Measurements from ENCODE around the gene VPS8.
"Not testable (repeated sequence)": the region's sequence is repeated elsewhere in the genome, so short reads cannot be mapped to it uniquely, and the experiment has no call there.

Gene VPS8

GRCh38 chr3:184842433-184842832, 30.5 kb downstream of the VPS8 start:
- in situ Hi-C loops (cut with MboI; ENCODE audit: low sequenced_read_pairs), result no loop called here

GRCh38 chr3:184845819-184846218, 33.9 kb downstream of the VPS8 start:
- in situ Hi-C loops (cut with MboI; ENCODE audit: low sequenced_read_pairs), result no loop called here

GRCh38 chr3:184846496-184846895, 34.5 kb downstream of the VPS8 start:
- in situ Hi-C loops (cut with MboI; ENCODE audit: low sequenced_read_pairs), result no loop called here

- in situ Hi-C loops (cut with MboI; ENCODE audit: low sequenced_read_pairs), result no loop called here
Observed at GRCh38 chr3:184848934-184849333, 37.0 kb downstream of the VPS8 start.

GRCh38 chr3:184850201-184850600, 38.2 kb downstream of the VPS8 start:
- in situ Hi-C loops (cut with MboI; ENCODE audit: low sequenced_read_pairs), result no loop called here

- in situ Hi-C loops (cut with MboI; ENCODE audit: low sequenced_read_pairs), result no loop called here
Observed at GRCh38 chr3:184857099-184857498, 45.1 kb downstream of the VPS8 start.

- in situ Hi-C loops (cut with MboI; ENCODE audit: low sequenced_read_pairs), result no loop called here
Observed at GRCh38 chr3:184864000-184864399, 52.0 kb downstream of the VPS8 start.

GRCh38 chr3:184868477-184868876, 56.5 kb downstream of the VPS8 start:
- in situ Hi-C loops (cut with MboI; ENCODE audit: low sequenced_read_pairs), result no loop called here

GRCh38 chr3:184872200-184872599, 60.2 kb downstream of the VPS8 start:
- in situ Hi-C loops (cut with MboI; ENCODE audit: low sequenced_read_pairs), result no loop called here

GRCh38 chr3:184873141-184873540, 61.2 kb downstream of the VPS8 start:
- in situ Hi-C loops (cut with MboI; ENCODE audit: low sequenced_read_pairs), result no loop called here

- in situ Hi-C loops (cut with MboI; ENCODE audit: low sequenced_read_pairs), result no loop called here
Observed at GRCh38 chr3:184874709-184875644, 63.0 kb downstream of the VPS8 start.

GRCh38 chr3:184880276-184881019, 68.5 kb downstream of the VPS8 start:
- in situ Hi-C loops (cut with MboI; ENCODE audit: low sequenced_read_pairs), result no loop called here

GRCh38 chr3:184884359-184885017, 72.5 kb downstream of the VPS8 start:
- in situ Hi-C loops (cut with MboI; ENCODE audit: low sequenced_read_pairs), result no loop called here

- in situ Hi-C loops (cut with MboI; ENCODE audit: low sequenced_read_pairs), result no loop called here
Observed at GRCh38 chr3:184885112-184885511, 73.1 kb downstream of the VPS8 start.

GRCh38 chr3:184887574-184887973, 75.6 kb downstream of the VPS8 start:
- in situ Hi-C loops (cut with MboI; ENCODE audit: low sequenced_read_pairs), result no loop called here

GRCh38 chr3:184889312-184889904, 77.4 kb downstream of the VPS8 start:
- in situ Hi-C loops (cut with MboI; ENCODE audit: low sequenced_read_pairs), result no loop called here

GRCh38 chr3:184894051-184894450, 82.1 kb downstream of the VPS8 start:
- in situ Hi-C loops (cut with MboI; ENCODE audit: low sequenced_read_pairs), result no loop called here

- in situ Hi-C loops (cut with MboI; ENCODE audit: low sequenced_read_pairs), result no loop called here
Observed at GRCh38 chr3:184895350-184895749, 83.4 kb downstream of the VPS8 start.

- in situ Hi-C loops (cut with MboI; ENCODE audit: low sequenced_read_pairs), result no loop called here
Observed at GRCh38 chr3:184896336-184896735, 84.4 kb downstream of the VPS8 start.

GRCh38 chr3:184899953-184900595, 88.1 kb downstream of the VPS8 start:
- in situ Hi-C loops (cut with MboI; ENCODE audit: low sequenced_read_pairs), result no loop called here

- in situ Hi-C loops (cut with MboI; ENCODE audit: low sequenced_read_pairs), result not testable (repeated sequence)
Observed at GRCh38 chr3:184907031-184907430, 95.1 kb downstream of the VPS8 start.

All from HL-60/S4 treated with phorbol 12-myristate 13-acetate at 8.2 ng/mL for 4 days and 3 days (cell line).